Measurements from ENCODE around the gene CNTN1.

GRCh38 chr12:40718878-40719372, 26.7 kb downstream of the CNTN1 start:
- no peak for TF ChIP-seq POLR2A (IDR thresholded peaks at IDR 0.05)
- TF ChIP-seq, protein P1, sequence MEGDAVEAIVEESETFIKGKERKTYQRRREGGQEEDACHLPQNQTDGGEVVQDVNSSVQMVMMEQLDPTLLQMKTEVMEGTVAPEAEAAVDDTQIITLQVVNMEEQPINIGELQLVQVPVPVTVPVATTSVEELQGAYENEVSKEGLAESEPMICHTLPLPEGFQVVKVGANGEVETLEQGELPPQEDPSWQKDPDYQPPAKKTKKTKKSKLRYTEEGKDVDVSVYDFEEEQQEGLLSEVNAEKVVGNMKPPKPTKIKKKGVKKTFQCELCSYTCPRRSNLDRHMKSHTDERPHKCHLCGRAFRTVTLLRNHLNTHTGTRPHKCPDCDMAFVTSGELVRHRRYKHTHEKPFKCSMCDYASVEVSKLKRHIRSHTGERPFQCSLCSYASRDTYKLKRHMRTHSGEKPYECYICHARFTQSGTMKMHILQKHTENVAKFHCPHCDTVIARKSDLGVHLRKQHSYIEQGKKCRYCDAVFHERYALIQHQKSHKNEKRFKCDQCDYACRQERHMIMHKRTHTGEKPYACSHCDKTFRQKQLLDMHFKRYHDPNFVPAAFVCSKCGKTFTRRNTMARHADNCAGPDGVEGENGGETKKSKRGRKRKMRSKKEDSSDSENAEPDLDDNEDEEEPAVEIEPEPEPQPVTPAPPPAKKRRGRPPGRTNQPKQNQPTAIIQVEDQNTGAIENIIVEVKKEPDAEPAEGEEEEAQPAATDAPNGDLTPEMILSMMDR (IDR thresholded peaks at IDR 0.05): no peak
- no peak for TF ChIP-seq POLR2AphosphoS5 (IDR thresholded peaks at IDR 0.05)

Data from prostate gland (tissue), 2 donors.